Activated CD4-positive, alpha-beta T cell treated with anti-CD3 and anti-CD28 coated beads, Interleukin-2, amount 50 U/mL, for 24 hours (primary cell): ENCODE measurements around the gene DHRS1.

ENCODE experiments used
- DNase-seq, 2 donors: peaks; one replicate each; pipeline ENCODE4 v3.0.0-alpha.2; 2020; ENCODE audit warnings: low read depth in 1 of 2, low spot score in 1 of 2

Gene DHRS1

DNA sequence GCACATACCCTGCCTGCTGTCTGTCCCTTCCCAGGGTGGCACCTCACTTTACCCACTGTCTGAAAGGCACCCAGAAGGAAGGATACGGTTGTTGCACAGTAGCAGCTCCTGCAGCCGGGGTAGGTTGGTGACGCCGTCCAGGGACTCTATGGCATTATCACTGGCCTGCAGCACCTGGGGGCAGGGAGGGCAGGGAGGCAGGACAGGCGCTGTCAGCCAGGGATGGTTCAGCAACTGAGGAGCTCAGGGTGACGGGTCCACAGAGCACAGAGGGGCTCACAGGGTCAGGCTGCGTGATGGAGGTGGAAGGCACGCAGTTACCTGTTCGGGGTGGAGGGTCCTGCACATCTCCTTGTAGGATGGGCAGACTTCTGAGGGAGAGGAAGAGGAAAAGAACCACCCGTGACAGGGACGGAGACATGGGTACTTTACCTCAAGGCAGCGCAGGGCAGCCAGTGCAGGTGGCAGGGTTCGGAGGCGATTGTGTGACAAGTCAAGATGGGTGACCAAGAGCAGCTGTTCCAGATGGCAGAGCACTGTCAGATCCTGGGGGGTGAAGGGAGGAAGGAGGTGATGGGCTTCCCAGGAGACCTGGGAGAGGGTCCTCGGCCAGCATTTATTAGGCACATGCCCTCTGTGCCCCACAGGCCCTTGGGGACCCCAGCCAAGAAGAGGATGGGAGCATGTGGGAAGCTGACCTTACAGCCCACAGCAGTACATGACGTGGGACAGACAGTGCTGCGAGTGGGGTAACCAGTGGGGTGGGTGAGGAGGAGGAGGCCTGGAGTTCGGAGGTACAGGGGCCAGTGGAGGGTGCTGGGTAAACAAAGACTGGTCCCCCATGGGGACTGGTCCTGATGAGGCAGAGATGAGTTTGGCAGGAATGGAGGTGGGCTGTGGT lies 33.0 kb downstream of the DHRS1 start:
- DNase-seq = no peak

- DNase-seq = no peak
These were observed 35.3 kb downstream of the DHRS1 start for GRCh38 chr14:24264298-24264697.

GRCh38 chr14:24263848-24264247 lies 35.7 kb downstream of the DHRS1 start:
- no peak for DNase-seq

- DNase-seq = no peak
These were observed 36.5 kb downstream of the DHRS1 start, which contains the start of gene TGM1 for GRCh38 chr14:24262821-24263733. TSS of gene TGM1 (minus strand) at chr14:24263177. CDS start at chr14:24262352, 825 bp downstream.

DNA sequence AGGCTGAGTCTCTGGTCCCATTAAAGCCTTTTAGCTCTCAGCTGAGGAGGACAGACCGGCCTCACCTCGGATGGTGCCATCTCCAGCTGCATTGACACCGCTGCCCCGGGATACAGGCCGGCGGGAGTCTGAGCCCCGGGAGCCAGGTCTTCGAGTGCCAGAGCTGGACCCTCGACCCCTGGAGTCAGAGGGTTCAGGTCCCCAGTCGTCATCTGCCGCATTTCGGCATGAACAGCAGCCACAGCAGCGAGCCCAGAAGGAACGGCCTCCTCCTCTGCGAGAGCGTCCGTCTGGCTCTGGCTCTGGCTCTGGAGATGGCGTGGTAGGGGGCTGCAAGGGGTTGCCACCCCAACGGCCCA lies 37.6 kb downstream of the DHRS1 start:
- DNase-seq = no peak

GRCh38 chr14:24261256-24261968 lies 38.2 kb downstream of the DHRS1 start:
- DNase-seq = no peak

GRCh38 chr14:24260780-24261157 lies 38.8 kb downstream of the DHRS1 start:
- DNase-seq = no peak

DNA sequence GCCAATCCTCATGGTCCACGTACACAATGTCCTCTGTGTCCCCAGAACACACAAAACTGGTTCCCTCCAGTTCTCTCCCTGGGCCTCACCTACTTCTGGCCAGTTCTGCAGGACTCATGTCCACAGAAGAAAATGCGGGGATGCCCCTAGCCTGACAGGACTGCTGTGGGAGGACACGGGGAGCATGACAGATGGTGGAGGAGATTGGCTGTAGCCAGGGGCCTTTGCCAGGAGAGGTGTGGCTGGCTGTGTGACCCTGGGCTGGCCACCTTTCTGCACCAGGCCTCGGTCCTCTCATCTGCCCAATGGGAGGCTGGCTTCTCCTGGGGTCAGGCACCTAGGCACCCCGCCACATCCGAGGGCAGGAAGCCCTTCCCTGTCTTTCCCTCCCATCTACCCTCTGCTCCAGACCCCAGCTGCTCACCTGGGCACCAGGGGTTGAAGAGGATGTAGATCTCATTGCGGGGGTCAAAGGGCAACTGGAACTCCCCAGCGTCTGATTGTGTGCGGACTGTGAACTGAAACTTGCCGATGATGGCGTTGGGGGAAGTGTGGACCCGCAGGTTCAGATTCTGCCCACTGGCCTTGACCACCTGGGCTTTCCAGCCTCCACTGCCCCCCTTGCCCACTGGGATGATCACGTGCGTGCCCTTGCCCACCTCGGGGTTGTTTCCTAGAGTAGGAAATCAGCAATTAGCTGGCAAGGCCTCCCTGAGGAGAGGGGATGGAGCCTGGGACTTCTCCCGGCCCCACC lies 39.4 kb downstream of the DHRS1 start:
- no peak for DNase-seq

GRCh38 chr14:24259282-24260025 lies 40.1 kb downstream of the DHRS1 start:
- no peak for DNase-seq

- DNase-seq = no peak
These were observed 40.9 kb downstream of the DHRS1 start for GRCh38 chr14:24258548-24259265.

GRCh38 chr14:24258119-24258518 lies 41.5 kb downstream of the DHRS1 start:
- no peak for DNase-seq

DNA sequence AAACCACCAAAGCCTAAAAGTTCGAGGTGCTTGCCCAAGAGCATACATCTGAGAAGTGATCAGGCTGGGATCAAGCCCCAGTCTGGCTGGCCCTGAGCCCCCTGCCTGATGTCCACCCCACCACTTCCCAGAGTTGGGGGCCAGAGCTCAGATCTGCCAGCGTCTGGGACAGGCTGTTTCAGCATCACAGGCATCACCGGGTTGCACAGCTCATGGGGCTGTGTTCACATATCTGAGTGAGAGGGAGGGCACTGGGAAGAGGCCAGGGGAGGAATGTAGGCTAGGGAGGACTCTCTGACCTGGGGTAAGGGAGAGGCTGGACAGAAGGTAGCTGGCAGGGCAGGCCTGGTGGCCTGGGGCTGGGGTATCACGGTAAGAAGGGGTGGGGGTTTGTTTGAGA lies 42.6 kb downstream of the DHRS1 start:
- DNase-seq = no peak

DNA sequence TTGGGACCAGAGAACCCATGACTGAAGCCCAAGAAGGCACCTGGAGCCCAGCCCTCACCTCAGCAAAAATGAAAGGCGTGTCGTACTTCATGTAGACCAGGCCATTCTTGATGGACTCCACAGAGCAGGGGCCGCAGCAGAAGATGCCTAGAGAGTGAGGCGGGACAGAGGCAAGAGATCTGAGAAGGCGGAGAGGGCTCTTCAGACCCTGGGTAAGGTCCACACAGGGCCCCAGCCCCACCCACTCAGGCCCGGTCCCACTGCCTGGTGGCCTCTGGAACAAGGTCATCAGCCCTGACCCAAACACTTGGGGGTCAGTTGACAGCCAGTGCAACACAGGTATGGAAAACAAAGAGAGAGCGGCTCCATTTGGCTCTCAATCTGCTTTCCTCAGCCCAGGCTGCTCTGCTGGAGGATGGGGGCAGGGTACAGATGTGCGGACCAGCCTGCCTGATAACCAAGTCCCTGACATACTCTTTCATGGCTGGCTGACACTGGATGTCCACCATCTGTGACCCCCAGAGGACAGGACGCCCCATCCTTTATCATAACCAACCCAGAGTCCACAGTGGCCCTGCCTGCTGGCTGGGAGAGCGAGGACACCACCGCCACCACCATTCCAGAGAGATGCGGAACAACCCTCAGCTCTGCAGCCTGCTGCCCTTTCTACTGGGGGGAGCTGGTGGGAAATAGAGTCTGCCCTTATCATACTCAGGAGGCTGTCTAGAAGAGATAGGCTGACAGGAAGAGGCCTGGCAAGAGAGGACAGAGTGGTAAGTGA lies 43.5 kb downstream of the DHRS1 start:
- no peak for DNase-seq

GRCh38 chr14:24255438-24255837 lies 44.1 kb downstream of the DHRS1 start:
- no peak for DNase-seq

GRCh38 chr14:24254630-24255392 lies 44.8 kb downstream of the DHRS1 start:
- no peak for DNase-seq

GRCh38 chr14:24253936-24254335 lies 45.6 kb downstream of the DHRS1 start:
- no peak for DNase-seq

GRCh38 chr14:24252289-24253124 lies 47.1 kb downstream of the DHRS1 start:
- no peak for DNase-seq
